HepG2 (cell line): ENCODE results near the gene ZKSCAN5. TPM values are rescaled to one million over a fixed set of nuclear protein-coding genes. Genes with fewer than 3 reads are reported as not detected.

Experiments
- AGO1 ChIP-seq: fragments of 200-400 bp; formaldehyde crosslinking; IDR thresholded peaks from 2 replicates; pipeline ENCODE4 v1.6.1; 2017; ENCODE audit warnings: mild to moderate bottlenecking, low read depth, low read length, moderate library complexity; ENCODE audit not compliant: poor library complexity, severe bottlenecking
- BCLAF1 ChIP-seq: fragments of 450-650 bp; IDR thresholded peaks from 2 replicates; pipeline ENCODE4 v1.6.1; 2017; ENCODE audit warnings: mild to moderate bottlenecking
- BHLHE40 ChIP-seq: IDR thresholded peaks from 2 replicates; pipeline ENCODE4 v1.6.1; 2011; ENCODE audit warnings: low read length, improper control_type of control experiment
- CBX2 ChIP-seq, 2 experiments: fragments of 200-600 bp in 1 of 2; sonication (generic); formaldehyde crosslinking in 1 of 2; IDR thresholded peaks; 2 replicates each; pipeline versions ENCODE4 v1.7.0 to v1.8.1; 2018 to 2022; ENCODE audit warnings: low read depth in 2 of 2, low read length in 1 of 2, mild to moderate bottlenecking in 1 of 2, missing genetic modification reagents in 1 of 2
- CREBL2 ChIP-seq: sonication (generic); formaldehyde crosslinking; IDR thresholded peaks from 2 replicates; pipeline ENCODE4 v1.8.1; 2023; ENCODE audit warnings: missing genetic modification reagents, mild to moderate bottlenecking, borderline replicate concordance
- HDAC1 ChIP-seq: sonication (generic); formaldehyde crosslinking; IDR thresholded peaks from 2 replicates; pipeline ENCODE4 v1.5.1; 2020; ENCODE audit warnings: mild to moderate bottlenecking, missing genetic modification reagents
- MTF2 ChIP-seq: sonication (generic); formaldehyde crosslinking; IDR thresholded peaks from 2 replicates; pipeline ENCODE4 v1.5.0; 2020; ENCODE audit warnings: missing genetic modification reagents, borderline replicate concordance
- NR2C2 ChIP-seq: sonication (generic); formaldehyde crosslinking; IDR thresholded peaks from 2 replicates; pipeline ENCODE4 v1.4.0; 2020; ENCODE audit warnings: missing genetic modification reagents, mild to moderate bottlenecking, moderate library complexity, borderline replicate concordance
- PLRG1 ChIP-seq: fragments of 450-650 bp; conservative IDR thresholded peaks from 2 replicates; pipeline ENCODE4 v1.6.1; 2016
- PRDM10 ChIP-seq: sonication (generic); formaldehyde crosslinking; IDR thresholded peaks from 2 replicates; pipeline ENCODE4 v1.4.0; 2020; ENCODE audit warnings: low read depth, missing genetic modification reagents
- RARA ChIP-seq: IDR thresholded peaks from 2 replicates; pipeline ENCODE4 v1.6.1; 2016; ENCODE audit warnings: missing genetic modification reagents, missing compliant biosample characterization
- TARDBP ChIP-seq: sonication (generic); formaldehyde crosslinking; IDR thresholded peaks from 2 replicates; pipeline ENCODE4 v1.8.0; 2022; ENCODE audit warnings: mild to moderate bottlenecking, missing genetic modification reagents
- YEATS4 ChIP-seq: sonication (generic); formaldehyde crosslinking; IDR thresholded peaks from 2 replicates; pipeline ENCODE4 v1.4.0; 2020; ENCODE audit warnings: missing genetic modification reagents, borderline replicate concordance
- polyA plus RNA-seq, 8 experiments: library from polyadenylated mRNA; depleted of rRNA in 3 of 8; stranded (reverse) in 7 of 8; unstranded in 1 of 8; fragments of >200 nt; fragmentation: Illumina TruSeq in 4 of 8; extraction: Trizol in 4 of 8; gene quantifications; 2 replicates each; pipeline versions ENCODE4 v1.2.1 to v1.2.3, GENCODE V29; 2011 to 2016; ENCODE audit warnings: low read depth in 4 of 8, missing spikeins in 1 of 8, mixed read lengths in 1 of 8; ENCODE audit not compliant: insufficient read depth in 1 of 8
- total RNA-seq, 5 experiments: library from RNA; depleted of rRNA; stranded (reverse); fragments of >200 nt; fragmentation: Illumina TruSeq; extraction: Trizol; gene quantifications; 2 replicates each; pipeline ENCODE4 v1.2.3, GENCODE V29; 2016; ENCODE audit warnings: low read depth in 1 of 5
- TF ChIP-seq, protein P1 (sequence below): sonication (generic); formaldehyde crosslinking; IDR thresholded peaks from 2 replicates; pipeline ENCODE4 v1.8.0; 2022; ENCODE audit warnings: missing genetic modification reagents, mild to moderate bottlenecking, moderate library complexity, borderline replicate concordance
- TF ChIP-seq, protein P2 (sequence below): fragments of 450-650 bp; IDR thresholded peaks from 2 replicates; pipeline ENCODE4 v1.6.1; 2016
- TF ChIP-seq, protein P3 (sequence below): sonication (generic); formaldehyde crosslinking; IDR thresholded peaks from 2 replicates; pipeline ENCODE4 v1.8.1; 2023; ENCODE audit warnings: mild to moderate bottlenecking, missing genetic modification reagents

The ZKSCAN5 gene
- total and polyA plus RNA-seq, 2 of the 13 experiments (the other 11 are each of a cell fraction or from before 2014, with no cell fraction given): 5.5 to 11.7 TPM

DNA sequence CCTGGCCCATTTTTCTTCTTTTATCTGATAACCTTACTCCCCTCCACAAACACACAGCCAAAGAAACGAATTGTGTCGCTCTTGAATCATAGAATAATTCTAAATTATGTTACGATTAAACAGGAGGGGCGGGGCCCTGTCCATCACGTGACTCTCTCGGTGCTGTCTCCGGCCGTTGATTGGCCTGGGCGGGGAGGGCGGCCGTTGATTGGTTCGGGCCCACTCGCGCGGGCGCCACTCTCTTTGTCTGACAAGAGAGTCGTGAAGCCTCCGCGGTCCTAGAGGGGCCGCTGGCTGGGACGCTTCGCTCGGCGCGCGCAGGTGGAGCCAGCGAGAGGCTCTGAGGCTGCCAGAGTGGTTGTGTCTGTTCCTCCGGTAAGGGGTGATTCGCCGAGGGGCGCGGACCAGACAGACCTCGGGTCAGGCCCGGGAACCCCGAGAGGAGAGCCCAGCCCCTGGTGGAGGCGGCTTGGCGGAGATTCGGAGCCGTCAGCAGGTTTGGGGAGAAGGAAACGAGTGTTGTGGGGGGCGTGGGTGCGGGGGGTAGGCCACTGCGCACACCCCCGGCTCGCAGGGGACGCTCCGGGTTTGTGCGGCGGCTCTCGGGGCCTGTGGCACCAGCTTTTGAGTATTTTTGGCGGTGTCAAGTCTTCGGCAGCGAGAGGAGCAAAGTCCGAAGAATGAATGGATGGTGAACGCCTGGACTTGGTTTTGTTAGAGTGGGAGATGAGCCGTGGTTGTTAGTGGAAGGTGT is 31.7 kb upstream of the ZKSCAN5 start, which contains the start of gene ZNF789 (continued):
- no peak for TF ChIP-seq PLRG1
- TF ChIP-seq RARA: no peak
- peak; percentile 76 for TF ChIP-seq BHLHE40
- TF ChIP-seq CREBL2: no peak
- no peak for TF ChIP-seq AGO1
- TF ChIP-seq MTF2 (CRISPR knock-in tag): no peak
- TF ChIP-seq, protein P1, sequence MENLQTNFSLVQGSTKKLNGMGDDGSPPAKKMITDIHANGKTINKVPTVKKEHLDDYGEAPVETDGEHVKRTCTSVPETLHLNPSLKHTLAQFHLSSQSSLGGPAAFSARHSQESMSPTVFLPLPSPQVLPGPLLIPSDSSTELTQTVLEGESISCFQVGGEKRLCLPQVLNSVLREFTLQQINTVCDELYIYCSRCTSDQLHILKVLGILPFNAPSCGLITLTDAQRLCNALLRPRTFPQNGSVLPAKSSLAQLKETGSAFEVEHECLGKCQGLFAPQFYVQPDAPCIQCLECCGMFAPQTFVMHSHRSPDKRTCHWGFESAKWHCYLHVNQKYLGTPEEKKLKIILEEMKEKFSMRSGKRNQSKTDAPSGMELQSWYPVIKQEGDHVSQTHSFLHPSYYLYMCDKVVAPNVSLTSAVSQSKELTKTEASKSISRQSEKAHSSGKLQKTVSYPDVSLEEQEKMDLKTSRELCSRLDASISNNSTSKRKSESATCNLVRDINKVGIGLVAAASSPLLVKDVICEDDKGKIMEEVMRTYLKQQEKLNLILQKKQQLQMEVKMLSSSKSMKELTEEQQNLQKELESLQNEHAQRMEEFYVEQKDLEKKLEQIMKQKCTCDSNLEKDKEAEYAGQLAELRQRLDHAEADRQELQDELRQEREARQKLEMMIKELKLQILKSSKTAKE: no peak
- TF ChIP-seq PRDM10: no peak
- TF ChIP-seq, protein P2, sequence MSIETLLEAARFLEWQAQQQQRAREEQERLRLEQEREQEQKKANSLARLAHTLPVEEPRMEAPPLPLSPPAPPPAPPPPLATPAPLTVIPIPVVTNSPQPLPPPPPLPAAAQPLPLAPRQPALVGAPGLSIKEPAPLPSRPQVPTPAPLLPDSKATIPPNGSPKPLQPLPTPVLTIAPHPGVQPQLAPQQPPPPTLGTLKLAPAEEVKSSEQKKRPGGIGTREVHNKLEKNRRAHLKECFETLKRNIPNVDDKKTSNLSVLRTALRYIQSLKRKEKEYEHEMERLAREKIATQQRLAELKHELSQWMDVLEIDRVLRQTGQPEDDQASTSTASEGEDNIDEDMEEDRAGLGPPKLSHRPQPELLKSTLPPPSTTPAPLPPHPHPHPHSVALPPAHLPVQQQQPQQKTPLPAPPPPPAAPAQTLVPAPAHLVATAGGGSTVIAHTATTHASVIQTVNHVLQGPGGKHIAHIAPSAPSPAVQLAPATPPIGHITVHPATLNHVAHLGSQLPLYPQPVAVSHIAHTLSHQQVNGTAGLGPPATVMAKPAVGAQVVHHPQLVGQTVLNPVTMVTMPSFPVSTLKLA: peak; percentile 28
- TF ChIP-seq, protein P3, sequence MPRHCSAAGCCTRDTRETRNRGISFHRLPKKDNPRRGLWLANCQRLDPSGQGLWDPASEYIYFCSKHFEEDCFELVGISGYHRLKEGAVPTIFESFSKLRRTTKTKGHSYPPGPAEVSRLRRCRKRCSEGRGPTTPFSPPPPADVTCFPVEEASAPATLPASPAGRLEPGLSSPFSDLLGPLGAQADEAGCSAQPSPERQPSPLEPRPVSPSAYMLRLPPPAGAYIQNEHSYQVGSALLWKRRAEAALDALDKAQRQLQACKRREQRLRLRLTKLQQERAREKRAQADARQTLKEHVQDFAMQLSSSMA (CRISPR knock-in tag): peak; percentile 71
- peak; percentile 71; the same call in 1 of the 2 replicates for TF ChIP-seq TARDBP (CRISPR knock-in tag)
- peak; percentile 78 for TF ChIP-seq YEATS4 (CRISPR knock-in tag)
- TF ChIP-seq BCLAF1: no peak
- TF ChIP-seq CBX2 (IDR thresholded peaks at IDR 0.05; ENCODE audit: low read depth, low read length): no peak
- TF ChIP-seq CBX2 (CRISPR knock-in tag; IDR thresholded peaks at IDR 0.05; ENCODE audit: low read depth): no peak
- TF ChIP-seq NR2C2 (CRISPR knock-in tag): peak; percentile 44; the same call in 1 of the 2 replicates
- TF ChIP-seq HDAC1 (CRISPR knock-in tag): peak; percentile 80
